GM18498 (cell line): ENCODE measurements around the gene MAN1A1.
A peak's percentile ranks its signal among the peaks of the same experiment; 100 is the strongest.

Source experiments
- ATAC-seq: cut with Tn5 transposase; IDR thresholded peaks from one replicate; pipeline ENCODE4 v1.9.1; 2021; ENCODE audit warnings: mild to moderate bottlenecking, moderate library complexity; ENCODE audit not compliant: unreplicated experiment

The MAN1A1 gene

GRCh38 chr6:119346936-119347335, 2.6 kb downstream of the MAN1A1 start:
- ATAC-seq: no peak

- no peak for ATAC-seq
These were observed 3.1 kb downstream of the MAN1A1 start for GRCh38 chr6:119346450-119346849.

GRCh38 chr6:119345114-119345513, 4.4 kb downstream of the MAN1A1 start:
- no peak for ATAC-seq

- no peak for ATAC-seq
These were observed 5.3 kb downstream of the MAN1A1 start for GRCh38 chr6:119344306-119344705.

- ATAC-seq: no peak
These were observed 5.9 kb downstream of the MAN1A1 start for GRCh38 chr6:119343573-119344146.

GRCh38 chr6:119343167-119343566, 6.4 kb downstream of the MAN1A1 start:
- ATAC-seq: no peak

GRCh38 chr6:119342430-119342829, 7.1 kb downstream of the MAN1A1 start:
- no peak for ATAC-seq

DNA sequence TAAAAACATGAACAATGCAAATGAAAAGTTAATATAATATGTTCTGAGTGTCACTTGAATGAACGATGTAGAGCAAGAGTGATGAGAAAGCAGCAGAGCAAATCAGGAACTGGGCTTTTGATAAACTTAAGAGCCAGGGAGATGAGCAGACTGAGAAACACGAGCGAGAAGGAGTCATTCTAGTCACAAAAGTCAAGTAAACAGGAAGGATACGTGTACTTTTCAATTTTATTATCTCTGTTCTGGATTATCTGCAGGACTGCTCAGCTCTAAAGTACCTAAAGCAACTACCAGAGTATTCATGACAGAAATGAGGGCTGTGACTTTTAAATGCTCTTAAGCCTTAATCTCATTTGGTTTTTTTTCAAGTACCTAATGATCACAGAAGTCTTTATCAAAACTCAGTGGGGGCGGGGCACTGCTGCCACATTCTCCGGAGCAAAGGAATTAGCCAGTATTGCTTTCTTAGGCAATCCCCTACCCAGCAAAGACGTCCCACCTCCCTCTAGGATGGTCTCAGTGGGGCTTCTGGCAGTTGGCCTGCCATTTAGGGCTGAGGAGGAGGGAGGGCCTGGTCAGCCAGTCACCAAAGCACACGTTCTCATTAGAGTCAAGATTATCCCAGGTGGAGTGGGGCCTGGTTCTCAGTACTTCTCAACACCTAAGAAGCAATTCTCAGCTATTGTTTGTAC, 8.6 kb downstream of the MAN1A1 start:
- ATAC-seq: no peak

GRCh38 chr6:119339941-119340456, 9.6 kb downstream of the MAN1A1 start:
- no peak for ATAC-seq

DNA sequence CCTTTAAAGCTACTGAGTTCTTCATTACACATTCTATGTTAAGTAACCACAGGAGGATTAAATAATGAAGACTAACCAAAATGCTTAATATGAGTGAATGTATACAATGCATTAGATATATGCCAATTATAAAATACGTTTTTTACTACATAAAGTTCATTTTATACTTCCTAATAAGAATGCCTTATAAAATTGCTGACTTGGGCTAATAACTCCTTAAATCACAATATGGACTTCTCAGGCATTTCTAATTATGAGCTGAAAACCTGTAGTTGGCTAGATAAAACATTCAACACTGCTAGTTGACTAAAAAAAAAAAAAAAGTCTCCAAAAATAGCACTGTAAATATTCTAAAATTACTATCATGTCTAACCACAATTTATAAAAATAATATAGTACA, 11.8 kb downstream of the MAN1A1 start:
- no peak for ATAC-seq

DNA sequence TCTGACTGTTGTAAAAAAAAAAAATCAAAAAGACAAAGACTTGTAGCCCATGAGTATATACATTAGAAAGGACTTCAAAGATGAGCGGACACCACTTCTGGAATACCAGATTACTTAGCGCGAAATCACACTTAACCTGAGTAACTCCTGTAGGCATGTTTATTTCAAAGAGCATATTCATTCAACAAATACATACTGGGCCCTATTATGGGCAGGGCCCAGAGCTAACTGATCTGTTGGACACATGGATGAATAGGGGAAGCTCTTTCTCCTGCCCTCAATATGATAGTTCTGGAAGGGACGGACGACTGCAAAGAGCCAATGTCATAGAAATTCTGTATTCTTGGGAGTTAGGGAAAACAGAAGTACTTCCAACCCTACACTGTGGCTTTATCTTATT, 12.3 kb downstream of the MAN1A1 start:
- ATAC-seq: no peak

- no peak for ATAC-seq
These were observed 14.9 kb downstream of the MAN1A1 start for GRCh38 chr6:119334535-119335264.

DNA sequence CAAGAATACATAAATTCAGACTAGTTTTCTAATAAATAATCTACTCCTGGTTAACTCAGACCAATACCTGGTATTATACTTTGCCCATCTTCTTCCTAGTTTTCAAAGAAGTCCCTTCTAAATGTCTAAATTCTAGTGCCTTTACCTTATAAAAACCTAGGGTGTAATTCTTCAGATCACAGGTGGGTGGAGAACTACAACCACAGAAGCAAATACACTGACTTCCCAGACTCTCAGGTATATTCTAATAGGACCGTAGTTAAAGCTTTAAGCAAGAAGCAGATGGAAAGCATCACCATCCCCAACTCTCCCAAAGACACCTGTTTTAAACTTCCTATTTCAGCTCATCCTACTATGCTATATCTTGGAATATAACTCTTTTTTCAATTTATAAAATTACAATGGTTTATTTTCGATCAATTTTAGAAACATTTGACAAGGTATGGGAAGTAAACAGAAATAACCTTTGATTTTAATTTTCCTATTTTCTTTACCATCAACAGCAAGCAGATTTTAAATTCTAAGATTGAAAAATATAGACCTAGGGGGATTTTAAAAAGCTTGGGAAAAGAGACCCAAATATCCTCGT, 15.8 kb downstream of the MAN1A1 start:
- ATAC-seq: peak; percentile 67

- ATAC-seq: no peak
These were observed 16.4 kb downstream of the MAN1A1 start for GRCh38 chr6:119333063-119333609.

DNA sequence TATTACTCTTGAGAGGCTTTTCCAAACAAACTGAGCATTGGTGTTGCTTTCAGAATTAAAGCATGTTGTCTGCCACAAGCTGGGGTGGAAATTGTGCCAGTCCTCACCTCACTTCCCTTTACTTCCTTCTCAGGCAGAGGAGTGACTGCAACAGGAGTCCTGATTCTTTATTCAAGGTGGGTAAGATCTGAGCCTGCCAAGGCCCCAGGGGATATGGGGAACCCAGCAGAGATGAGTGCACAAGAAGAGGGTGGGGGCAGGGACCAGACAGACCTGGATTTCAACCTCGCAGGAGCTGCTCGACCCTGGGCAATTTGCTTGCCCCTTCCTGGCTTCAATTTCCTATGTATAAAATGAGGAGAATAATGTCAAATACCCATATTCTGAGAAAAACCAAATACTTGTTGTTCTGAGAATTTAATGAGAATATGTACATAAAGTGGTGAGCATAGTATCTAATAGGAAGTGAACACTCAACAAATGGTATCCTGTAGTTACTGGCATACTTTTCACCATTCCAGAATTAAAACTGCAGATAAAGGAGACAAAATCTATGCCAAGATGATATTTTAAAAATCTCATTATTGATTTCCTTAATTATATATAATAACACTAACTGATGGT, 17.8 kb downstream of the MAN1A1 start:
- no peak for ATAC-seq

DNA sequence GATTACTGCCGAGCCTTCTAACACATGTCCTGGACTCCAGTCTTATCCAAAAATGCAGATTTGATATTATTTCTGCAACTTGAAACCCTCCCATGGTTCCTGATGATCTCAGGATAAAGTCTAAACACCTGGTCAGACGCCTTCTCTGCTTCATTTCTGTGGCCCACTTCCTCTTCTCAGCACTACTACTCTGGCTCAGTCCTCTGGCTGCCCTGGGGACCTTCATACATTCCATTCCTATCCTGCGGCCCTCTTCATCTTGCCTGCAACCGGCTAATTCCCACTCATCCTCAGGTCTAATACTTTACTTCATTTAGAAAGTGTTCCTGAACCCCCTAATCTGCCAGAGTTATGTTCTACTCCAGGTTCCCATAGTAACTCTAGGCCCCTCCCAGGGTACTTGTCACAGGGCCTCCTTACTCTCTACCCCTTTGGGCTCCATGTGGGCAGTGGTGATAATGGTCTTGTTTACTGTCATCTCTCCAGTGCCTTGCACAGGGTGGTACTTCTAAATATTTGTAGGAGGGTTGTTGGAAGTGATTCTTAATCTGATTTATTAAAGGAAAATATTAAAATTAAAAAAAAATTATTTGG, 18.9 kb downstream of the MAN1A1 start:
- ATAC-seq: no peak

DNA sequence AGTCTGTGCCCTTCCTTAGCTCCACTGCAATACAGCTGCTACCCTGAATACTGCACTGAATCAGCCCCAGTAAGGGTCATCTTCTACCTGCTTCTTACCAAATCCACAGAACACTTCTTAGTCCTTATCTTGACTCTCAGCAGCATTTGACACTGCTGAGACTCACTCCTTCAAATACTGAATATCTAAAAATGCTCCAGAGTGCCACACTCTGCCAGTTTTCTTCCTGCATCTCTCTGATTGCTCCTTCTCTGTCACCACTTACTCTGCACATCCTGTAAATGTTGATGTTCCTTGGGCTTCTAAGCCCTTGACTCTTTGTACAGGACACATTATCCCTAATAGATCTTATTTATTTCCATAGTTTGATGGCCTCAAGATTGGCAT, 19.8 kb downstream of the MAN1A1 start:
- no peak for ATAC-seq

DNA sequence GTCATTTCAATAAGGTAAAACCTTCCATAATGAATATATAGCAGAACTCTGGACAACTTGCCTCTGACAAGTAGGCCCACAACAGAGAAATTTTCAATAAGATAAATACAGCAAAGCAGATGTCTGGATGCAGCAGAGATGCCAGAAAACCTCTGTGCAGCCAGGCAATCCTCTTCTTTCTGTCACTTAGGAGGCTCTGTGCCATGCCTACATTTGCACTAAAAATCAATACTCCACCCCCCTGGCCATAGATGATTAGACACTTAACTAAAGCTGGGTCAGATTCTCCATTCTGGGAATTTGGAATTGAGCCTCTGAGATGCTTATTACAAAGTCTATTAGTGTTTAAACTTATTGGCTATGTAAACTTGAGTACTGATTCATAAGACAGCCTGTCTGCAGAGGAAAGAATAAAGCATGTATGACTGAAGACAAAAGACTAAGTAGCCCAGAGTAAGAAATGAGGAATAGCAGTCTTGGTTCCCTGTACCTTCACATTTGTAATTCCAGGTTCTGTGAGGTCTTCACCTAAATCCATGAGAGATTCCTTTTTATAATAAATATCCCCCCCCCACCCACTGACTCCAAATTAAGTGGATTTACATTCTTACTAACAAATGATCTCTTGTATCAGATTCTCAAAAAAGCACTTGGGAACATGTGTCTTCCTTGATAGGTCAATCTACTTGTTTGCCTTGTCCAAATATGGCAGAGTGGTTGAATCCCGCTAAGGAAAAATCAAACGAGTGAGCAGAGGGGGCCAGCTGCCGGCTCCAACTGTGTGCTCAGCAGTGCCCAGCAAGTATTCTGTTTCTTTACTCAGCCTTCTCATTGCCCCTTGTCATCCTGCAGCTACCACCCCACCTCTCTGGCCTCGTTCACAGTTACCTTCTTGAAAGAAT, 20.4 kb downstream of the MAN1A1 start:
- ATAC-seq: no peak

GRCh38 chr6:119328254-119328653, 21.3 kb downstream of the MAN1A1 start:
- no peak for ATAC-seq

DNA sequence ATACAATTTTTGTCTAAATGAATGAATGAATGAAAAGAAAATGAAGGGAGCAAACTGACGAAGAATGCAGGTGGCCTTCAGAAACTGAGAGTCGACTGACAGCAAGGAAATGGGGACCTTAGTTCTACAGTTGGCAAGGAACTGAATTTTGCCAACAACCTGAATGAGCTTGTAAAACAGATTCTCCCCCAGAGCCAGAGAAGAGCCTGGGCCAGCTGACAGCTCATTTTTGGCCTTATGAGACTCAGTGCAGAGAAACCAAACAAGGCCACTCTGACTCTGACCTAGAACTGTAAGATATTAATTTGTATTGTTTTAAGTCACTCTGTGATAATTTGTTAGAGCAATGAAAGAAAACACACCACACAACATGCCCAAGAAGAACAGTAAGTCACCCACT, 21.8 kb downstream of the MAN1A1 start:
- ATAC-seq: no peak
